ENCODE data around the gene FATE1. TPM values are rescaled to one million over a fixed set of nuclear protein-coding genes. Genes with fewer than 3 reads are reported as not detected.
A peak's percentile ranks its signal among the peaks of the same experiment; 100 is the strongest.
"Not testable (repeated sequence)": the region's sequence is repeated elsewhere in the genome, so short reads cannot be mapped to it uniquely, and the experiment has no call there.

Gene FATE1
- total RNA-seq, 4 donors from 2014 or later, result not detected

DNA sequence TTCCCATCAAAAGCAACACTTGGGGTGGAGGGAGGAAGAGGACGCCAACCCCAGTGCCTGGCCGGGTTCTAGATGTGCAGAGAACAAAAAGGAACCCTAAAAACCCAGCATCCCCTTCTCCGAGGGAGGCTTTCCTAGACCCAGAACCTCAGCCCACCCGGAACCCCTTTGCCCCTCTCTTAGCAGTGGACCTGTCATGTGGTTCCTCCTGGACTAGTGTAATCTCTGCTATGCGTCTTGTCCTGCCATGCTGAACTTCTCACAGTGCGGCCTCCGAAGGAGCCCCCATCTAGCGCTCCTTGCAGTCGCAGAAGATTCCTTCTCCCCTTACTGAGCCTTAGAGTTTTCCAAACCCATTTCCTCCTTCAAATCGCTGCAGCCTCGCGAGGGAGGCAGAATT is 21.7 kb upstream of the FATE1 start:
- Histone ChIP-seq H3K4me3 (no peak overlapping the region), H3K9me3 (no peaks in the 10 kb centered on the region), H3K36me3 (no peaks in the 10 kb centered on the region), H3K27me3 (peaks cover 0 to 8% (median 0%) of the 10 kb centered on the region in 3 donors), H3K4me1 (no peaks in the 10 kb centered on the region), H3K27ac (no peak overlapping the region)
- ATAC-seq, result no peak
- intact Hi-C loops (cut with DNase I; ENCODE audit: low total_unique reads) (no loop called here), in situ Hi-C loops (cut with MboI; ENCODE audit: low sequenced_read_pairs in 4 of 4) (loop anchor here in 3 of 4 donors (25.0 kb wide), 1 partner anchor 532 kb away; no protein-coding TSS in a partner anchor)
- DNase-seq, result no peak
- TF ChIP-seq POLR2A (IDR thresholded peaks at IDR 0.05), result no peak
- TF ChIP-seq, protein P1, sequence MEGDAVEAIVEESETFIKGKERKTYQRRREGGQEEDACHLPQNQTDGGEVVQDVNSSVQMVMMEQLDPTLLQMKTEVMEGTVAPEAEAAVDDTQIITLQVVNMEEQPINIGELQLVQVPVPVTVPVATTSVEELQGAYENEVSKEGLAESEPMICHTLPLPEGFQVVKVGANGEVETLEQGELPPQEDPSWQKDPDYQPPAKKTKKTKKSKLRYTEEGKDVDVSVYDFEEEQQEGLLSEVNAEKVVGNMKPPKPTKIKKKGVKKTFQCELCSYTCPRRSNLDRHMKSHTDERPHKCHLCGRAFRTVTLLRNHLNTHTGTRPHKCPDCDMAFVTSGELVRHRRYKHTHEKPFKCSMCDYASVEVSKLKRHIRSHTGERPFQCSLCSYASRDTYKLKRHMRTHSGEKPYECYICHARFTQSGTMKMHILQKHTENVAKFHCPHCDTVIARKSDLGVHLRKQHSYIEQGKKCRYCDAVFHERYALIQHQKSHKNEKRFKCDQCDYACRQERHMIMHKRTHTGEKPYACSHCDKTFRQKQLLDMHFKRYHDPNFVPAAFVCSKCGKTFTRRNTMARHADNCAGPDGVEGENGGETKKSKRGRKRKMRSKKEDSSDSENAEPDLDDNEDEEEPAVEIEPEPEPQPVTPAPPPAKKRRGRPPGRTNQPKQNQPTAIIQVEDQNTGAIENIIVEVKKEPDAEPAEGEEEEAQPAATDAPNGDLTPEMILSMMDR (IDR thresholded peaks at IDR 0.05 in 4 of 5, conservative IDR thresholded peaks at IDR 0.05 in 1 of 5), result no peak

DNA sequence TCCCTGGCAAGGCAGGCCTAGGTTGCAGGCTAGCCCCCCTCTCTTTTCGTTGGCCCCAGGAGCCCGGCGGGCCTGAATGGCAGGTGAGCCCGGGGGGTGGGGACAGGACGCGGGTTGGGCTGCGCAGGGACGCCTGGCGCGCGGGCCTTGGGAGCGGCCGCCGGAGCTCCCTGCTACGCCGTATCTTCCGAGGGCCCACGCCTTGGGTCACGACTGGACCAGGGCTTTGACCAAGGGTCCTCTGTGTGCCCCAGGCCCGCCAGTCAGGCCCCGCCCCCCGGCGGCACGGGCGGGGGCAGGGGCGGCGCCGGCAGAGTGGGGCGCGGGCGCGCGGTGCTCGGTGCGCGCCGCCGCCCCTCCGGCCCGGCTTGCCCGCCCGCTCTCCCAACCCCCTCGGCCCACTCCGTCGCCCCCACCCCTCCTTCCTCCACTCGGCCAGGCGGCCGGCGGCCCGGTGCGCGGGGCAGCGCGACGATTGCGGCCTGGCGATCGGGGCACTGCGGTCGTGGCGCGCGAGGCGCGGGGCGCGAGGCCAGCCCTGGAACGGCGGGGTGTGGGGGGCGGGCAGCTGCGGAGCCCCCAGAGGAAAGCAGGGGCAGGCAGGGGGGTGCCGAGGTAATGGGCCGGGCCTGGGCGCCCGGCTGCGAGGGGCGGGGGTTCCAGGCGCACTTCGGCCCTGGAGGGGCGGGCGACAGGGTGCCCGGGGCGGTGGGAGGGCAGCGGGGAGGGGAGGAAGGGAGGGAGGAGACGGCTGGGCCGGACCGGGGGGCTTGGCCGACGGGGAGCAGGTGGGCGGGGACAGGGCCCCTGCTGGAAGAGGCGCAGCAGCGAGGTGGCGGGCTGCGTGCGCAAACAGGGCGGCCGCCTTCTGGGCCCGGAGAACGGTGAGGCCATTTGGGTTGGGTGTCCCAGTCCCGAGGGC is 20.9 kb upstream of the FATE1 start, which contains the start of gene PRRG3:
PRRG3 (plus strand) TSS at position 798 of the 922 bp plus-strand sequence. CDS start 3,357 bp downstream, outside the sequence.
- ATAC-seq, result no peak
- intact Hi-C loops (cut with DNase I; ENCODE audit: low total_unique reads), result no loop called here
- H3K4me1 ChIP-seq, result no peaks in the 10 kb centered on the region
- H3K27ac ChIP-seq, result no peak within 1 kb of the TSS
- in situ Hi-C loops (cut with MboI; ENCODE audit: low sequenced_read_pairs in 4 of 4), result loop anchor here in 3 of 4 donors (25.0 kb wide), 1 partner anchor 533 kb away; no protein-coding TSS in a partner anchor
- no peaks in the 10 kb centered on the region for H3K36me3 ChIP-seq
- no peak for DNase-seq
- H3K9me3 ChIP-seq, result no peaks in the 10 kb centered on the region
- peak within 1 kb of the TSS; percentile 5 to 40 (median 22) for H3K4me3 ChIP-seq
- TF ChIP-seq POLR2A (IDR thresholded peaks at IDR 0.05), result no peak
- TF ChIP-seq, protein P1 (IDR thresholded peaks at IDR 0.05 in 4 of 5, conservative IDR thresholded peaks at IDR 0.05 in 1 of 5), result no peak
- peaks cover 0 to 8% (median 0%) of the 10 kb centered on the region in 3 donors for H3K27me3 ChIP-seq

DNA sequence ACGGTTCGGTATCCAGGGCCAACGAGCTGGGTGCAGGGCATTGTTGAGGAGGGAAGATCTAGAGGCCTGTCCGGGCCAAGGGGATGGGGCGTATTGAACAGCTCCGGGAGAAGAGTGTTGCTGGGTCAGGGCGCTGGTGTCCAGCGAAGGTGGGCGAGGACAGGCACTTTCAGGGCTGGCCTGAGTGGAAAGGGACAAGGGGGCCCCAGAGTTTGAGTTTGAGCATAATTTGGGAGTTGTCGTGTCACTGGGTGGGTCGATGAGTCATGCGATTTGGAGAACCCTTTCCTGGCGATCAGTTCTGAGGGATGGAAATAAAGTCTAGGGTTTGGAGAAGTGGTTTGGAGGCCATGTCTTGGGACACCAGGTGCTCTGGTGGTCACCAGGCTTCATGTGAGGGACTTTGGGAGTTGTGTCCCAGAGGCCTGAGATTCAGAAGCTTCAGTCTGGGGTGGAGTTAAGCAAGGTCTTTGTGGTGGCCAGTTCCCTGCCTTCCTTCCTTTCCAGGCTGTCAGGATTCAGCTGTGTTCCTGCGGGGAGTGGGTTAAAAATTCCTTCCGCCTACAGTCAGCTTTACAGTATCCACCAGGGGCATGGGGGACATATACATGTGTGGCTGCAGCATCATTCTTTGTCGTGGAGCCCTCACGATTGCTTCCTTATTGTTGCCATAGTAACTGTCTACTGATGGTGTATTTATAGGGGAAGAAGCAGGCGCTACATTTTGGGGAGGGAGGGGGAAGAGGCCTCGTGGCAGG is 20.1 kb upstream of the FATE1 start:
- TF ChIP-seq, protein P1 (IDR thresholded peaks at IDR 0.05 in 4 of 5, conservative IDR thresholded peaks at IDR 0.05 in 1 of 5), result no peak
- TF ChIP-seq POLR2A (IDR thresholded peaks at IDR 0.05), result no peak
- intact Hi-C loops (cut with DNase I; ENCODE audit: low total_unique reads) (no loop called here), in situ Hi-C loops (cut with MboI; ENCODE audit: low sequenced_read_pairs in 4 of 4) (loop anchor here in 3 of 4 donors (25.0 kb wide), 1 partner anchor 533 kb away; no protein-coding TSS in a partner anchor)
- H3K4me1 ChIP-seq, result no peaks in the 10 kb centered on the region
- no peaks in the 10 kb centered on the region for H3K9me3 ChIP-seq
- DNase-seq, result no peak
- H3K36me3 ChIP-seq, result no peaks in the 10 kb centered on the region
- no peak for ATAC-seq
- H3K27me3 ChIP-seq, result peaks cover 0 to 8% (median 0%) of the 10 kb centered on the region in 3 donors
- H3K4me3 ChIP-seq, result peak overlapping the region; percentile 5 to 40 (median 22)
- no peak overlapping the region for H3K27ac ChIP-seq

DNA sequence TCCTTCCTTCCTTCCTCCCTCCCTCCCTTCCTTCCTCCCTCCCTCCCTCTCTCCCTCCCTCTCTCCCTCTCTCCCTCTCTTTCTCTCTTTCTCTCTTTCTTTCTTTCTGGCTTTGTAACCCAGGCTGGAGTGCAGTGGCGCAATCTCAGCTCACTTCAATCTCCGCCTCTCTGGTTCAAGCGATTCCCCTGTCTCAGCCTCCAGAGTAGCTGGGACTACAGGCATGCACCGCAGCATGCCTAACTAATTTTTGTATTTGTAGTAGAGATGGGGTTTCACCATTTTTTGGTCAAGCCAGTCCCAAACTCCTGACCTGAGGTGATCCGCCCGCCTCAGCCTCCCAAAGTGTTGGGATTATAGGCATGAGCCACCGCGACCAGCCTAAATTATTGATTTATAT is 18.8 kb upstream of the FATE1 start:
- H3K36me3 ChIP-seq; DNase-seq; H3K9me3 ChIP-seq; H3K4me3 ChIP-seq; intact Hi-C loops (cut with DNase I; ENCODE audit: low total_unique reads); H3K27ac ChIP-seq; H3K4me1 ChIP-seq; ATAC-seq; H3K27me3 ChIP-seq: not testable (repeated sequence)
- in situ Hi-C loops (cut with MboI; ENCODE audit: low sequenced_read_pairs in 4 of 4), result loop anchor here in 3 of 4 donors (25.0 kb wide), 1 partner anchor 535 kb away; no protein-coding TSS in a partner anchor

Data from gastrocnemius medialis (tissue), 4 donors.